Mesenchymal stem cell (in vitro differentiated cells and primary cell): ENCODE results near the gene CST3.

Experiments used
- DNase-seq: peaks from one replicate; pipeline ENCODE4 v3.0.0-alpha.2; 2013
- H2AFZ ChIP-seq: one replicate; pipeline ENCODE4 v1.6.1; 2013; ENCODE audit warnings: low read depth, mild to moderate bottlenecking, control low read depth, inconsistent platforms, low read length, moderate library complexity
- H2AK5ac ChIP-seq: 2 replicates; pipeline ENCODE4 v1.6.1; 2013; ENCODE audit warnings: low read length, moderate library complexity, mild to moderate bottlenecking, inconsistent platforms; ENCODE audit not compliant: severe bottlenecking
- H2BK120ac ChIP-seq: one replicate; pipeline ENCODE4 v1.6.1; 2013; ENCODE audit warnings: low read depth, mild to moderate bottlenecking, inconsistent platforms, low read length, moderate library complexity
- H2BK12ac ChIP-seq, 2 experiments: one replicate each; pipeline ENCODE4 v1.6.1; 2013; ENCODE audit warnings: inconsistent platforms in 2 of 2, low read length in 2 of 2, mild to moderate bottlenecking in 2 of 2, moderate library complexity in 2 of 2, control low read depth in 1 of 2
- H2BK15ac ChIP-seq: one replicate; pipeline ENCODE4 v1.6.1; 2013; ENCODE audit warnings: mild to moderate bottlenecking, low read depth, inconsistent platforms; ENCODE audit not compliant: poor library complexity, severe bottlenecking
- H2BK5ac ChIP-seq: 2 replicates; pipeline ENCODE4 v1.6.1; 2013; ENCODE audit warnings: low read depth, mild to moderate bottlenecking, low read length, control low read depth, inconsistent platforms; ENCODE audit not compliant: poor library complexity, severe bottlenecking
- H3K14ac ChIP-seq, 2 experiments: one replicate each; pipeline ENCODE4 v1.6.1; 2013; ENCODE audit warnings: inconsistent platforms in 2 of 2, low read length in 2 of 2, control low read depth in 1 of 2, mild to moderate bottlenecking in 1 of 2, moderate library complexity in 1 of 2
- H3K18ac ChIP-seq, 2 experiments: one replicate each; pipeline ENCODE4 v1.6.1; 2013; ENCODE audit warnings: inconsistent platforms in 2 of 2, low read length in 2 of 2, control low read depth in 1 of 2, low read depth in 1 of 2, mild to moderate bottlenecking in 1 of 2
- H3K23ac ChIP-seq, 2 experiments: one replicate each; pipeline ENCODE4 v1.6.1; 2013; ENCODE audit warnings: inconsistent platforms in 2 of 2, low read length in 2 of 2, mild to moderate bottlenecking in 2 of 2, moderate library complexity in 2 of 2, control low read depth in 1 of 2
- H3K27ac ChIP-seq: 2 replicates; pipeline ENCODE4 v1.5.1; 2013; ENCODE audit warnings: mild to moderate bottlenecking, moderate library complexity, low read length, control low read depth, inconsistent platforms; ENCODE audit not compliant: poor library complexity, severe bottlenecking
- H3K27me3 ChIP-seq, 2 experiments: 2 replicates each; pipeline versions ENCODE4 v1.6.1 to v1.7.0; 2013; ENCODE audit warnings: low read length in 2 of 2, mild to moderate bottlenecking in 2 of 2, moderate library complexity in 2 of 2, control low read depth in 1 of 2, inconsistent platforms in 1 of 2; ENCODE audit not compliant: control insufficient read depth in 1 of 2, insufficient read depth in 1 of 2
- H3K36me3 ChIP-seq, 2 experiments: 2 replicates each; pipeline versions ENCODE4 v1.6.1 to v1.7.0; 2013; ENCODE audit warnings: low read length in 2 of 2, control low read depth in 1 of 2, inconsistent platforms in 1 of 2, low read depth in 1 of 2, mild to moderate bottlenecking in 1 of 2; ENCODE audit not compliant: insufficient read depth in 2 of 2, control insufficient read depth in 1 of 2
- H3K4ac ChIP-seq, 2 experiments: one replicate each; pipeline ENCODE4 v1.6.1; 2013; ENCODE audit warnings: inconsistent platforms in 2 of 2, low read length in 2 of 2, mild to moderate bottlenecking in 2 of 2, moderate library complexity in 2 of 2, control low read depth in 1 of 2, low read depth in 1 of 2
- H3K4me1 ChIP-seq: 2 replicates; pipeline ENCODE4 v1.6.1; 2013; ENCODE audit warnings: low read depth, low read length, control low read depth; ENCODE audit not compliant: control insufficient read depth, insufficient read depth
- H3K4me2 ChIP-seq: 2 replicates; pipeline ENCODE4 v1.6.1; 2013; ENCODE audit warnings: low read length, mild to moderate bottlenecking, inconsistent platforms; ENCODE audit not compliant: poor library complexity, severe bottlenecking
- H3K4me3 ChIP-seq, 2 experiments: 2 replicates each; pipeline versions ENCODE4 v1.5.1 to v1.7.0; 2013; ENCODE audit warnings: low read length in 2 of 2, mild to moderate bottlenecking in 2 of 2, control low read depth in 1 of 2, low read depth in 1 of 2; ENCODE audit not compliant: insufficient read depth in 1 of 2
- H3K79me1 ChIP-seq: replicated peaks from 2 replicates; pipeline ENCODE4 v1.6.1; 2013; ENCODE audit warnings: mild to moderate bottlenecking, control low read depth, low read length, inconsistent platforms; ENCODE audit not compliant: poor library complexity, severe bottlenecking
- H3K9ac ChIP-seq: 2 replicates; pipeline ENCODE4 v1.7.0; 2013; ENCODE audit warnings: mild to moderate bottlenecking, low read length, moderate library complexity
- H3K9me3 ChIP-seq: 2 replicates; pipeline ENCODE4 v1.7.0; 2013; ENCODE audit warnings: mild to moderate bottlenecking, low read length; ENCODE audit not compliant: control insufficient read depth
- H4K8ac ChIP-seq: one replicate; pipeline ENCODE4 v1.6.1; 2013; ENCODE audit warnings: inconsistent platforms, mild to moderate bottlenecking, low read length, moderate library complexity
- H4K91ac ChIP-seq: one replicate; pipeline ENCODE4 v1.6.1; 2013; ENCODE audit warnings: mild to moderate bottlenecking, low read length, inconsistent platforms
- WGBS: methylation state at CpG from one replicate; pipeline ENCODE4 v1.1.7; 2013; ENCODE audit warnings: mixed read lengths; 5-methylcytosine and 5-hydroxymethylcytosine counted together

The CST3 gene

GRCh38 chr20:23595941-23596340, 41.8 kb downstream of the CST3 start:
- H3K4me2 ChIP-seq, result no peak overlapping the region
- H3K18ac ChIP-seq, result no peak overlapping the region
- H2BK120ac ChIP-seq, result no peak overlapping the region
- H2BK5ac ChIP-seq, result no peak overlapping the region
- H2AFZ ChIP-seq, result no peak overlapping the region
- H3K79me1 ChIP-seq, result no peaks in the 10 kb centered on the region
- H3K4me1 ChIP-seq, result no peaks in the 10 kb centered on the region
- H3K27me3 ChIP-seq, result peaks cover 3 to 4% of the 10 kb centered on the region in 2 experiments
- no peaks in the 10 kb centered on the region for H3K9me3 ChIP-seq
- H2BK12ac ChIP-seq, result no peak overlapping the region
- H3K14ac ChIP-seq, result no peak overlapping the region
- 67% methylated on average over 1 of the region's 1 CpG for WGBS
- no peak for DNase-seq
- H3K27ac ChIP-seq, result no peak overlapping the region
- no peak overlapping the region for H3K4me3 ChIP-seq
- no peak overlapping the region for H2AK5ac ChIP-seq
- H3K4ac ChIP-seq, result no peak overlapping the region
- no peak overlapping the region for H3K9ac ChIP-seq
- no peak overlapping the region for H2BK15ac ChIP-seq
- H3K36me3 ChIP-seq, result no peaks in the 10 kb centered on the region
- no peak overlapping the region for H4K91ac ChIP-seq
- no peak overlapping the region for H4K8ac ChIP-seq
- H3K23ac ChIP-seq, result no peak overlapping the region

GRCh38 chr20:23588434-23589403, 49.0 kb downstream of the CST3 start:
- 90% methylated on average over 10 of the region's 10 CpGs for WGBS

GRCh38 chr20:23587631-23588030, 50.1 kb downstream of the CST3 start:
- Histone ChIP-seq H3K79me1 (no peaks in the 10 kb centered on the region), H3K4ac (no peak overlapping the region), H2BK12ac (no peak overlapping the region), H3K18ac (no peak overlapping the region), H4K8ac (no peak overlapping the region), H3K4me2 (no peak overlapping the region), H2BK120ac (no peak overlapping the region), H2AFZ (no peak overlapping the region), H3K4me3 (no peak overlapping the region), H2BK15ac (no peak overlapping the region), H3K9me3 (no peaks in the 10 kb centered on the region), H2BK5ac (no peak overlapping the region), H3K27me3 (peaks cover 29 to 42% of the 10 kb centered on the region in 2 experiments), H3K36me3 (no peaks in the 10 kb centered on the region), H2AK5ac (no peak overlapping the region), H3K14ac (peak overlapping the region in 1 of 2 experiments; percentile 48), H4K91ac (no peak overlapping the region), H3K23ac (no peak overlapping the region), H3K4me1 (no peaks in the 10 kb centered on the region), H3K27ac (no peak overlapping the region), H3K9ac (no peak overlapping the region)
- no peak for DNase-seq
- 68% methylated on average over 7 of the region's 7 CpGs for WGBS

More at GRCh38 chr20:23588434-23589403, 49.0 kb downstream of the CST3 start:
- no peak overlapping the region for H3K23ac ChIP-seq
- no peak overlapping the region for H2BK15ac ChIP-seq
- H2BK12ac ChIP-seq, result no peak overlapping the region
- no peak for DNase-seq
- H3K4me3 ChIP-seq, result no peak overlapping the region
- no peak overlapping the region for H2AK5ac ChIP-seq
- no peak overlapping the region for H3K4me2 ChIP-seq
- no peak overlapping the region for H3K9ac ChIP-seq
- no peak overlapping the region for H2BK5ac ChIP-seq
- no peaks in the 10 kb centered on the region for H3K36me3 ChIP-seq
- no peak overlapping the region for H3K27ac ChIP-seq
- H3K27me3 ChIP-seq, result peaks cover 29 to 42% of the 10 kb centered on the region in 2 experiments
- H3K4ac ChIP-seq, result no peak overlapping the region
- no peaks in the 10 kb centered on the region for H3K9me3 ChIP-seq
- H2AFZ ChIP-seq, result no peak overlapping the region
- no peak overlapping the region for H2BK120ac ChIP-seq
- no peaks in the 10 kb centered on the region for H3K79me1 ChIP-seq
- H3K4me1 ChIP-seq, result no peaks in the 10 kb centered on the region
- H4K91ac ChIP-seq, result no peak overlapping the region
- H3K18ac ChIP-seq, result no peak overlapping the region
- no peak overlapping the region for H4K8ac ChIP-seq
- no peak overlapping the region for H3K14ac ChIP-seq

GRCh38 chr20:23586735-23587525, 50.8 kb downstream of the CST3 start:
- no peak overlapping the region for H2AFZ ChIP-seq
- H3K27ac ChIP-seq, result no peak overlapping the region
- H2BK5ac ChIP-seq, result no peak overlapping the region
- H3K23ac ChIP-seq, result no peak overlapping the region
- no peak overlapping the region for H3K18ac ChIP-seq
- no peak overlapping the region for H2BK120ac ChIP-seq
- 66% methylated on average over 12 of the region's 13 CpGs for WGBS
- H3K9ac ChIP-seq, result no peak overlapping the region
- no peaks in the 10 kb centered on the region for H3K4me1 ChIP-seq
- H3K36me3 ChIP-seq, result no peaks in the 10 kb centered on the region
- peaks cover 34 to 42% of the 10 kb centered on the region in 2 experiments for H3K27me3 ChIP-seq
- no peaks in the 10 kb centered on the region for H3K9me3 ChIP-seq
- H3K79me1 ChIP-seq, result no peaks in the 10 kb centered on the region
- no peak overlapping the region for H2BK15ac ChIP-seq
- no peak overlapping the region for H3K4me2 ChIP-seq
- no peak overlapping the region for H4K91ac ChIP-seq
- no peak overlapping the region for H3K14ac ChIP-seq
- H2BK12ac ChIP-seq, result no peak overlapping the region
- no peak overlapping the region for H3K4ac ChIP-seq
- no peak overlapping the region for H2AK5ac ChIP-seq
- H3K4me3 ChIP-seq, result no peak overlapping the region
- H4K8ac ChIP-seq, result peak overlapping the region; percentile 28
- DNase-seq, result no peak
